Measurements from ENCODE around the gene SORCS2. TPM values are rescaled to one million over a fixed set of nuclear protein-coding genes. Genes with fewer than 3 reads are reported as not detected.

SORCS2 gene
- total and polyA plus RNA-seq, 2 of the 4 experiments (the other 2 are of a cell fraction) = 0.36 to 0.62 TPM

DNA sequence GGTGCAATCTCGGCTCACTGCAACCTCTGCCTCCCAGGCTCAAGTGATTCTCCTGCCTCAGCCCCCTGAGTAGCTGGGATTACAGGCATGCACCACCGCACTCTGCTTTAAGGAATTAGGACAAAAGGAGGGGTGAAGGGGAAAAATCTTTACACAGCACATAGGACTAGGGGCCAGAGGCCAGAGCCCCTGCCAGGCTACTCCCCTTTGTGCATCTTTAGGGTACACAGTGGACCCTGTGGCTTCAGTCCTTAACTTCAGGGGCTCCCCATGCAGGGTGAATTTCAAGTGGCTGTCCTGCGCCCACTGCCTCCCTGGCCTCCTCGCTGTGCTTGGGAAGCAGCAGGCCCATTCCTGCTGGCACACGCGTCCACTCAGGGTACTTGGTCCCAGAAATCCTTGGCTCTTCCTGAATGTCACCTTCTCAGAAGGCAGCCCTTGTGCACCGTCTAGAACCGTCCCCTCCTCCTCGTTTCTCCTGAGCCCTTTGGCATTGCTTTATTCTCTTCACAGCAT, 381.3 kb downstream of the SORCS2 start:
- ATAC-seq (ENCODE audit: low read depth) = no peak
- H3K4me1 ChIP-seq (ENCODE audit: control insufficient read depth, insufficient read depth, low read length) = no peaks in the 10 kb centered on the region
- no peaks in the 10 kb centered on the region for H3K36me3 ChIP-seq (ENCODE audit: control insufficient read depth, insufficient read depth, low read length)
- H4K5ac ChIP-seq (ENCODE audit: low read depth, low read length) = no peak overlapping the region
- no peak overlapping the region for H3K56ac ChIP-seq (ENCODE audit: extremely low read depth, insufficient read depth, low read length)
- no TSS peak for BruUV-seq (replicated peaks)
- H3K23ac ChIP-seq (ENCODE audit: low read depth, low read length) = no peak overlapping the region
- no peak overlapping the region for H2AFZ ChIP-seq (replicated peaks; ENCODE audit: low read length, poor library complexity)
- no peak for DNase-seq
- no peak overlapping the region for H3K18ac ChIP-seq (ENCODE audit: low read depth, low read length)
- H2BK20ac ChIP-seq (ENCODE audit: low read depth, low read length) = no peak overlapping the region
- H2AK5ac ChIP-seq (ENCODE audit: low read depth, low read length) = no peak overlapping the region
- H2AK9ac ChIP-seq (replicated peaks; ENCODE audit: low read depth, low read length, poor library complexity) = no peak overlapping the region
- ChIA-PET CTCF (no interaction called here), POLR2A (ENCODE audit: unreplicated experiment) (no interaction called here)
- dilution Hi-C loops (cut with HindIII; ENCODE audit: low sequenced_read_pairs, unreplicated experiment) (no loop called here), in situ Hi-C loops (cut with MboI; ENCODE audit: low sequenced_read_pairs) (no loop called here), intact Hi-C loops (cut with micrococcal nuclease) (no loop called here)
- no peaks in the 10 kb centered on the region for H4K20me1 ChIP-seq (ENCODE audit: insufficient read depth, low read length)
- no peak overlapping the region for H3K4me3 ChIP-seq (ENCODE audit: insufficient read depth, low read depth, low read length)
- H3K9me3 ChIP-seq (ENCODE audit: control insufficient read depth, insufficient read depth, low read length) = peaks cover 41% of the 10 kb centered on the region
- 73% methylated on average over 5 of the region's 9 CpGs; no CpG with 5 or more reads in 1 of the 2 experiments for WGBS, 2 experiments (ENCODE audit: extremely low coverage in 2 of 2, insufficient read length in 1 of 2)
- no peaks in the 10 kb centered on the region for H3K79me1 ChIP-seq (ENCODE audit: low read depth in 1 of 2, low read length in 2 of 2)
- no peak overlapping the region for H3K4me2 ChIP-seq (ENCODE audit: low read depth, low read length)
- no peaks in the 10 kb centered on the region for H3K9me1 ChIP-seq (ENCODE audit: insufficient read depth, low read length)
- no peak overlapping the region for H3K4ac ChIP-seq (ENCODE audit: low read depth, low read length)
- H3K27ac ChIP-seq (ENCODE audit: insufficient read depth, low read length) = no peak overlapping the region
- no peak overlapping the region for H2BK120ac ChIP-seq (ENCODE audit: low read depth, low read length)
- no peak overlapping the region for H3K9ac ChIP-seq (ENCODE audit: low read depth, low read length)
- peaks cover 6% of the 10 kb centered on the region for H3K27me3 ChIP-seq (ENCODE audit: control insufficient read depth, insufficient read depth, low read length)
- no peak overlapping the region for H2BK5ac ChIP-seq (ENCODE audit: low read depth, low read length, poor library complexity, severe bottlenecking)
- H4K91ac ChIP-seq (ENCODE audit: insufficient read depth, low read depth, low read length) = no peak overlapping the region
- TF ChIP-seq MAFK (IDR thresholded peaks at IDR 0.05; ENCODE audit: low read depth, low read length) = no peak
- no peak for TF ChIP-seq CEBPB (IDR thresholded peaks at IDR 0.05; ENCODE audit: low read depth, low read length)
- TF ChIP-seq, protein P1, sequence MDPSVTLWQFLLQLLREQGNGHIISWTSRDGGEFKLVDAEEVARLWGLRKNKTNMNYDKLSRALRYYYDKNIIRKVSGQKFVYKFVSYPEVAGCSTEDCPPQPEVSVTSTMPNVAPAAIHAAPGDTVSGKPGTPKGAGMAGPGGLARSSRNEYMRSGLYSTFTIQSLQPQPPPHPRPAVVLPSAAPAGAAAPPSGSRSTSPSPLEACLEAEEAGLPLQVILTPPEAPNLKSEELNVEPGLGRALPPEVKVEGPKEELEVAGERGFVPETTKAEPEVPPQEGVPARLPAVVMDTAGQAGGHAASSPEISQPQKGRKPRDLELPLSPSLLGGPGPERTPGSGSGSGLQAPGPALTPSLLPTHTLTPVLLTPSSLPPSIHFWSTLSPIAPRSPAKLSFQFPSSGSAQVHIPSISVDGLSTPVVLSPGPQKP (IDR thresholded peaks at IDR 0.05; ENCODE audit: borderline replicate concordance, low read depth, low read length) = no peak
- TF ChIP-seq RAD21 (IDR thresholded peaks at IDR 0.05; ENCODE audit: low read length) = no peak
- no peak for TF ChIP-seq BHLHE40 (IDR thresholded peaks at IDR 0.05; ENCODE audit: low read depth, low read length)
- no peak for TF ChIP-seq CHD1 (IDR thresholded peaks at IDR 0.05; ENCODE audit: low read depth, low read length)
- TF ChIP-seq, protein P2, sequence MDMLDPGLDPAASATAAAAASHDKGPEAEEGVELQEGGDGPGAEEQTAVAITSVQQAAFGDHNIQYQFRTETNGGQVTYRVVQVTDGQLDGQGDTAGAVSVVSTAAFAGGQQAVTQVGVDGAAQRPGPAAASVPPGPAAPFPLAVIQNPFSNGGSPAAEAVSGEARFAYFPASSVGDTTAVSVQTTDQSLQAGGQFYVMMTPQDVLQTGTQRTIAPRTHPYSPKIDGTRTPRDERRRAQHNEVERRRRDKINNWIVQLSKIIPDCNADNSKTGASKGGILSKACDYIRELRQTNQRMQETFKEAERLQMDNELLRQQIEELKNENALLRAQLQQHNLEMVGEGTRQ (IDR thresholded peaks at IDR 0.05; ENCODE audit: low read depth, low read length) = no peak
- TF ChIP-seq FOS (IDR thresholded peaks at IDR 0.05; ENCODE audit: low read depth, low read length) = no peak
- TF ChIP-seq RFX5 (IDR thresholded peaks at IDR 0.05; ENCODE audit: low read depth, low read length) = no peak
- TF ChIP-seq NFE2L2 (IDR thresholded peaks at IDR 0.05; ENCODE audit: low read depth, low read length) = no peak
- TF ChIP-seq RCOR1 (IDR thresholded peaks at IDR 0.05; ENCODE audit: insufficient replicate concordance, low read length) = no peak
- no peak for TF ChIP-seq POLR2A (IDR thresholded peaks at IDR 0.05; ENCODE audit: low read depth, low read length)
- no peak for TF ChIP-seq MXI1 (IDR thresholded peaks at IDR 0.05; ENCODE audit: borderline replicate concordance, low read depth, low read length)
- TF ChIP-seq, protein P3, sequence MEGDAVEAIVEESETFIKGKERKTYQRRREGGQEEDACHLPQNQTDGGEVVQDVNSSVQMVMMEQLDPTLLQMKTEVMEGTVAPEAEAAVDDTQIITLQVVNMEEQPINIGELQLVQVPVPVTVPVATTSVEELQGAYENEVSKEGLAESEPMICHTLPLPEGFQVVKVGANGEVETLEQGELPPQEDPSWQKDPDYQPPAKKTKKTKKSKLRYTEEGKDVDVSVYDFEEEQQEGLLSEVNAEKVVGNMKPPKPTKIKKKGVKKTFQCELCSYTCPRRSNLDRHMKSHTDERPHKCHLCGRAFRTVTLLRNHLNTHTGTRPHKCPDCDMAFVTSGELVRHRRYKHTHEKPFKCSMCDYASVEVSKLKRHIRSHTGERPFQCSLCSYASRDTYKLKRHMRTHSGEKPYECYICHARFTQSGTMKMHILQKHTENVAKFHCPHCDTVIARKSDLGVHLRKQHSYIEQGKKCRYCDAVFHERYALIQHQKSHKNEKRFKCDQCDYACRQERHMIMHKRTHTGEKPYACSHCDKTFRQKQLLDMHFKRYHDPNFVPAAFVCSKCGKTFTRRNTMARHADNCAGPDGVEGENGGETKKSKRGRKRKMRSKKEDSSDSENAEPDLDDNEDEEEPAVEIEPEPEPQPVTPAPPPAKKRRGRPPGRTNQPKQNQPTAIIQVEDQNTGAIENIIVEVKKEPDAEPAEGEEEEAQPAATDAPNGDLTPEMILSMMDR (conservative IDR thresholded peaks at IDR 0.05; ENCODE audit: low read depth, low read length) = no peak
- TF ChIP-seq MAZ (IDR thresholded peaks at IDR 0.05; ENCODE audit: borderline replicate concordance, low read depth, low read length) = no peak
- TF ChIP-seq SMC3 (IDR thresholded peaks at IDR 0.05; ENCODE audit: low read depth, low read length) = no peak
- no peak overlapping the region for H3K14ac ChIP-seq (replicated peaks; ENCODE audit: low read depth, low read length)
- H2BK15ac ChIP-seq (ENCODE audit: low read depth, low read length) = no peak overlapping the region
- no peak overlapping the region for H4K8ac ChIP-seq (ENCODE audit: low read depth in 2 of 2, low read length in 2 of 2)
